Breast epithelium (tissue), 4 donors: ENCODE results near the gene KLHDC8A. TPM values are rescaled to one million over a fixed set of nuclear protein-coding genes. Genes with fewer than 3 reads are reported as not detected.

Source experiments
- DNase-seq, 2 donors: peaks; one replicate each; pipeline ENCODE4 v3.0.0-alpha.2; 2019; ENCODE audit warnings: low spot score in 2 of 2
- H3K27ac ChIP-seq, 2 donors: fragments of 200-600 bp; sonication (generic) in 1 of 2; one replicate each; pipeline ENCODE4 v1.5.1; 2016 to 2019; ENCODE audit warnings: mild to moderate bottlenecking in 1 of 2
- H3K27me3 ChIP-seq, 2 donors: fragments of 200-600 bp; sonication (generic) in 1 of 2; one replicate each; pipeline versions ENCODE4 v1.5.1 to v1.6.0; 2017 to 2019; ENCODE audit warnings: control low read depth in 1 of 2, mild to moderate bottlenecking in 1 of 2
- H3K36me3 ChIP-seq: fragments of 200-600 bp; one replicate; pipeline ENCODE4 v1.5.1; 2019
- H3K4me1 ChIP-seq, 2 donors: fragments of 200-600 bp; sonication (generic); one replicate each; pipeline ENCODE4 v1.5.1; 2016 to 2019; ENCODE audit warnings: control low read depth in 1 of 2
- H3K4me3 ChIP-seq, 3 donors: fragments of 200-600 bp; sonication (generic); 1 replicate in 2 of 3; 2 replicates in 1 of 3; pipeline ENCODE4 v1.5.1; 2016 to 2019; ENCODE audit warnings: mild to moderate bottlenecking in 3 of 3, moderate library complexity in 2 of 3
- H3K9me3 ChIP-seq, 2 donors: fragments of 200-600 bp; sonication (generic) in 1 of 2; one replicate each; pipeline ENCODE4 v1.5.1; 2016 to 2019; ENCODE audit warnings: control low read depth in 1 of 2
- POLR2A ChIP-seq: fragments of 450-650 bp; IDR thresholded peaks from one replicate; pipeline ENCODE4 v1.6.1; 2016; ENCODE audit warnings: antibody characterized with exemption, mild to moderate bottlenecking, moderate library complexity
- POLR2AphosphoS5 ChIP-seq, 3 donors: sonication (generic); formaldehyde crosslinking; IDR thresholded peaks; one replicate each; pipeline ENCODE4 v1.6.1; 2017; ENCODE audit warnings: antibody characterized with exemption in 3 of 3
- intact Hi-C: fragments of 100-400 bp; cut with DNase I; formaldehyde crosslinking; loops from one replicate; pipeline ENCODE4 v1.15.1; 2023; ENCODE audit warnings: low total_unique reads
- total RNA-seq, 3 donors: library from RNA; depleted of rRNA; stranded (reverse); fragments of >200 nt; gene quantifications; one replicate each; pipeline ENCODE4 v1.1.0, GENCODE V29; 2016
- TF ChIP-seq, protein P1 (sequence below), 3 donors: fragments of 450-650 bp; IDR thresholded peaks; one replicate each; pipeline ENCODE4 v1.5.1; 2016 to 2017; ENCODE audit warnings: antibody characterized with exemption in 3 of 3, mild to moderate bottlenecking in 3 of 3, moderate library complexity in 3 of 3

The KLHDC8A gene
- total RNA-seq, 3 donors from 2014 or later: not detected

DNA sequence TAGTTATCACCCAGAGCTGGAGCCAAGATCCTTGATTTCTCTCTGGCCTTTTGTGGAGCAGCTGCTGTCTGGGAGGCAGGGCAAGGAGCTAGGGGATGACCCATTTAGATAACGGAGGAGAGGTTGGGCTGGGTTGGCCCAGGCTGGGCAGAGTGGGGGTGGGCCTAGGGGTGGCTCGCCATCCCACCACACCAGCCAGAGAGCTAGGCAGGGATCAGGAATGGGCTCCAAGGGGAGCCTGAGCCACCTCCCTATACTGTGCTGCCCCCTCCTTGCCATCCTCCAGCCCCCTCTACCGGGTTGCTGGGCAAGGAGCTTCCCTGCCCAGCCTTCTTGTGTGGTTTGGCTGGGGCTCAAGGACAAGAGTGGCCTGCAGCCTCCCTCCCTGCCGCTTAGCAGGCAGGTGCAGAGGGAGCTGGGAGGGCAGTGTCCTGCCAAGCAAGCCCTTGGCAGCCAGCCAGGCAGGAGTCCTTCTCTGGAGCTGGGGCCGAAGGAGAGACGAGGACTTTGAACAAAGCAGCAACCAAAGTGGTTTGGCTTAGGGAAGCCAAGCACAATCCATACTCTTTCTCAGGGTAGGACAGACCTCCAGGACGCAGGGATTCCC, 39.3 kb downstream of the KLHDC8A start:
- Histone ChIP-seq H3K36me3 (no peaks in the 10 kb centered on the region), H3K27me3 (no peaks in the 10 kb centered on the region), H3K4me1 (peaks cover 0 to 19% of the 10 kb centered on the region in 2 donors), H3K27ac (peak overlapping the region; percentile 10 to 60), H3K9me3 (no peaks in the 10 kb centered on the region), H3K4me3 (no peak overlapping the region)
- intact Hi-C loops: no loop called here
- peak; percentile 88 to 92 for DNase-seq
- peak in 1 of 3 donors; percentile 52 for TF ChIP-seq POLR2AphosphoS5 (IDR thresholded peaks at IDR 0.05)
- TF ChIP-seq, protein P1, sequence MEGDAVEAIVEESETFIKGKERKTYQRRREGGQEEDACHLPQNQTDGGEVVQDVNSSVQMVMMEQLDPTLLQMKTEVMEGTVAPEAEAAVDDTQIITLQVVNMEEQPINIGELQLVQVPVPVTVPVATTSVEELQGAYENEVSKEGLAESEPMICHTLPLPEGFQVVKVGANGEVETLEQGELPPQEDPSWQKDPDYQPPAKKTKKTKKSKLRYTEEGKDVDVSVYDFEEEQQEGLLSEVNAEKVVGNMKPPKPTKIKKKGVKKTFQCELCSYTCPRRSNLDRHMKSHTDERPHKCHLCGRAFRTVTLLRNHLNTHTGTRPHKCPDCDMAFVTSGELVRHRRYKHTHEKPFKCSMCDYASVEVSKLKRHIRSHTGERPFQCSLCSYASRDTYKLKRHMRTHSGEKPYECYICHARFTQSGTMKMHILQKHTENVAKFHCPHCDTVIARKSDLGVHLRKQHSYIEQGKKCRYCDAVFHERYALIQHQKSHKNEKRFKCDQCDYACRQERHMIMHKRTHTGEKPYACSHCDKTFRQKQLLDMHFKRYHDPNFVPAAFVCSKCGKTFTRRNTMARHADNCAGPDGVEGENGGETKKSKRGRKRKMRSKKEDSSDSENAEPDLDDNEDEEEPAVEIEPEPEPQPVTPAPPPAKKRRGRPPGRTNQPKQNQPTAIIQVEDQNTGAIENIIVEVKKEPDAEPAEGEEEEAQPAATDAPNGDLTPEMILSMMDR (IDR thresholded peaks at IDR 0.05): no peak

DNA sequence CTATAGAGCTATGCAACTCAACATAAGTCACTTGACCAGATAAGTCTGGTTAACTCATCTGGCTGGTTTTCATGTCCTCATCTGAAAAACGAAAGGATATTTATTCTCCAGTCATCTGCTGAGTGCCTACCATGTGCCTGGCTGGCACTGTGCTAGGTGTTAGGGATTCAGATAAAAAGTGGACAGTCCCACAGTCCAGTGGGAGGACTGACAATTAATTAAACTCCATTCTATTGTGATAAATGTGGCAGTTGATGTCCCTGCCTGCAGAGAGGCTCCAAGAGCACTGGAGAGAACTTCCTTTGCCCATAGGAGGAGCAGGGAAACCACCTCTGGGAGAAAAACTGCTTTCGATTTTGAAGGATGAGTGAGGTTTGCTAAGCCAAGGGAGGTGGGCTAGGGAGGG, 40.6 kb downstream of the KLHDC8A start:
- H3K9me3 ChIP-seq: no peaks in the 10 kb centered on the region
- no peak overlapping the region for H3K27ac ChIP-seq
- intact Hi-C loops: no loop called here
- H3K27me3 ChIP-seq: no peaks in the 10 kb centered on the region
- H3K4me3 ChIP-seq: no peak overlapping the region
- TF ChIP-seq, protein P1 (IDR thresholded peaks at IDR 0.05): no peak
- no peak for TF ChIP-seq POLR2AphosphoS5 (IDR thresholded peaks at IDR 0.05)
- no peaks in the 10 kb centered on the region for H3K36me3 ChIP-seq
- H3K4me1 ChIP-seq: peaks cover 0 to 19% of the 10 kb centered on the region in 2 donors
- no peak for DNase-seq

DNA sequence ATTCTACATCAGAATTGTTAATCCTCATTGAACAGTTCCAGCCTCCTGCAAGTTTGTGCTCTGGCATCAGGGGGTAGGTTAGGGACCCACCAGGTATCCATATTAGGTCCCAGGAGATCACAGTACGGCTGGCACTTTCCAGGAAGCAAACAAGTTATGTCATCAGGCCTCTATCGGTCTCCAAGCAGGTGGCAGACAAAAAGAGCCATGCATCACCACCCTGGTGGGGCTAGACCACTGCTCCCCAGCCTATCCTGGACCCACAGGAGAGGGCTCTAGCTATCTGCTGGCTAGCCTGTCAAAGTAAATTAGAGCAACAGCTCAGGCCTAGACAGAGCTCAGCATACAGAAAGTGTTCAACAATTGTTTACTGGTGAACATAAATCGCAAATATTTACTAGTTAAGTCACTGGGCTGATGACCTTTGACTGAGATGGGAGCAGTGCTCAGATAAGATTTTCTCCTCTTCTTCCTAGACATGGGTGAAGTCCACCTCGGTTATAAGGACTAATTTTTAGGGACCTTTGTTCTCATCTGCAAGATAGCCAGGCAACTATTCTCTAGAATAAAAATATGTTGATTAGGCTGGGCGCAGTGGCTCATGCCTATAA, 41.6 kb downstream of the KLHDC8A start:
- intact Hi-C loops: no loop called here
- DNase-seq: no peak
- Histone ChIP-seq H3K36me3 (no peaks in the 10 kb centered on the region), H3K27ac (no peak overlapping the region), H3K4me3 (no peak overlapping the region), H3K9me3 (no peaks in the 10 kb centered on the region), H3K27me3 (no peaks in the 10 kb centered on the region), H3K4me1 (peaks cover 0 to 19% of the 10 kb centered on the region in 2 donors)
- TF ChIP-seq POLR2A (no peak), POLR2AphosphoS5 (IDR thresholded peaks at IDR 0.05) (no peak)
- TF ChIP-seq, protein P1 (IDR thresholded peaks at IDR 0.05): no peak

DNA sequence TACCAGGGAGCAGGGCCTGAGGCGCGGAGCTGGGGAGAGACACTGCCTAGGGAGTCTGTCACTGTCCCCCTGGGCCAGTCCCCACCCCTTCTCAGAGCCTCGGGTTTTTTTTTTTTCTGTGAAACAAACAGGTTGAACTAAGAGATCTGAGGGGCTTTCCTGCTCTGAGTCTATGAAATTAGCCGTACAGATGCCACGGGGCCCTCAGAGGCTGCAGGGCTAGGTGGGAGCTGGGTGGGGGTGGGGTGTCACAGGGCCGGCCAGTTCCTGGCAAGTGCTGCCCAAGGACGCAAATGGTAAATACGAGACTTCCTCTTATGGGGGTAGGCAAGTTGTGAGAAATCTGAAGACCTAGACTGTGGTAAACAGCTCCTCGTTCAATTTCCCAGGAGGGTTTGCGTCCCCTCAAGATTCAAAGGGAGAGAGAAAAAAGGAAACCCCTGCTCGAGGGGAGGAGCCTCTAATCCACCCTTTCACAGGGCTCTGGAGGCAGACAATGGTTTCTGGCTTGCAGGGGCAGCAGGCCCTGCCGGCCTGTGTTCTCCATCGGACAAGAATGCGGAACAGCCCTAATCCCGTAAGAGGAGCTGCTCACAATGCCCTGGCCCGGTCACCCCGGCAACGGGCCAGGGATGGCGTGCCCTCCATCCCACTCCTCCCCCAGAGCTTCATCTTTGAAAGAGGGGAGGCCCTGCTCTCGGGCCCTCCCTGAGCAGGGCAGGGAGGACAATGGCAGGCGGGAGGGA, 43.0 kb downstream of the KLHDC8A start:
- Histone ChIP-seq H3K9me3 (no peaks in the 10 kb centered on the region), H3K27me3 (no peaks in the 10 kb centered on the region), H3K27ac (peak overlapping the region; percentile 10 to 28), H3K4me3 (no peak overlapping the region), H3K4me1 (peaks cover 0 to 19% of the 10 kb centered on the region in 2 donors), H3K36me3 (no peaks in the 10 kb centered on the region)
- TF ChIP-seq POLR2AphosphoS5 (IDR thresholded peaks at IDR 0.05): no peak
- TF ChIP-seq, protein P1 (IDR thresholded peaks at IDR 0.05): no peak
- no peak for TF ChIP-seq POLR2A
- DNase-seq: no peak
- intact Hi-C loops: no loop called here
